Epithelial cell of proximal tubule (primary cell): ENCODE data around the gene TUBB2B. TPM values are rescaled to one million over a fixed set of nuclear protein-coding genes. Genes with fewer than 3 reads are reported as not detected.

ENCODE experiments used
- DNase-seq: peaks from one replicate; pipeline ENCODE4 v3.0.0-alpha.2; 2011; ENCODE audit warnings: low read depth
- H3K4me3 ChIP-seq: 2 replicates; pipeline ENCODE4 v1.5.1; 2011; ENCODE audit warnings: low read depth, mild to moderate bottlenecking, low read length
- CTCF ChIP-seq: conservative IDR thresholded peaks from 2 replicates; pipeline ENCODE4 v1.5.1; 2012; ENCODE audit warnings: low read depth, mild to moderate bottlenecking, low read length
- total RNA-seq: library from RNA; depleted of rRNA; stranded (reverse); fragments of >200 nt; gene quantifications from 2 replicates; pipeline ENCODE4 v1.2.3, GENCODE V29; 2015

The TUBB2B gene
- total RNA-seq, 1 donor from 2014 or later: 213 TPM

GRCh38 chr6:3239110-3239830 is 11.8 kb upstream of the TUBB2B start:
- no peak overlapping the region for H3K4me3 ChIP-seq
- no peak for DNase-seq
- TF ChIP-seq CTCF: peak; percentile 24

- no peak overlapping the region for H3K4me3 ChIP-seq
- no peak for TF ChIP-seq CTCF
- DNase-seq: no peak
Measured at GRCh38 chr6:3237761-3238662, 10.6 kb upstream of the TUBB2B start.

- no peak for TF ChIP-seq CTCF
- no peak overlapping the region for H3K4me3 ChIP-seq
- DNase-seq: no peak
Measured at GRCh38 chr6:3236005-3236404, 8.6 kb upstream of the TUBB2B start.

GRCh38 chr6:3235486-3235885 is 8.0 kb upstream of the TUBB2B start:
- no peak for TF ChIP-seq CTCF
- no peak overlapping the region for H3K4me3 ChIP-seq
- DNase-seq: no peak

GRCh38 chr6:3233904-3234303 is 6.5 kb upstream of the TUBB2B start:
- no peak overlapping the region for H3K4me3 ChIP-seq
- TF ChIP-seq CTCF: no peak
- no peak for DNase-seq

GRCh38 chr6:3233321-3233720 is 5.9 kb upstream of the TUBB2B start:
- DNase-seq: no peak
- H3K4me3 ChIP-seq: no peak overlapping the region
- no peak for TF ChIP-seq CTCF
